ENCODE data around the gene HOXA2. TPM values are rescaled to one million over a fixed set of nuclear protein-coding genes. Genes with fewer than 3 reads are reported as not detected.

HOXA2 gene
- total and polyA plus RNA-seq, 3 experiments from 2014 or later = not detected

GRCh38 chr7:27073076-27073475, 29.4 kb downstream of the HOXA2 start:
- Histone ChIP-seq H3K36me3 (ENCODE audit: insufficient read depth, low read length) (no peaks in the 10 kb centered on the region), H3K4me1 (ENCODE audit: insufficient read depth, low read length) (no peaks in the 10 kb centered on the region), H3K4me3 (ENCODE audit: low read length) (no peak overlapping the region), H3K9me3 (ENCODE audit: low read length) (no peaks in the 10 kb centered on the region), H3K27me3 (ENCODE audit: insufficient read depth, low read length, poor library complexity, severe bottlenecking) (no peaks in the 10 kb centered on the region), H3K27ac (ENCODE audit: low read depth, low read length) (no peak overlapping the region)
- H3K27me3 Mint-ChIP-seq = peaks cover 13 to 28% of the 10 kb centered on the region in 2 donors
- H3K9me3 Mint-ChIP-seq = no peaks in the 10 kb centered on the region
- no peak overlapping the region for H3K4me3 Mint-ChIP-seq
- POLR2A ChIA-PET = no interaction called here
- DNase-seq = no peak
- no peaks in the 10 kb centered on the region for H3K4me1 Mint-ChIP-seq
- CTCF ChIA-PET = no interaction called here
- H3K27ac Mint-ChIP-seq = no peak overlapping the region
- no peaks in the 10 kb centered on the region for H3K36me3 Mint-ChIP-seq

GRCh38 chr7:27071622-27072390, 30.7 kb downstream of the HOXA2 start:
- ChIA-PET CTCF (no interaction called here), POLR2A (no interaction called here)
- Mint-ChIP-seq H3K36me3 (no peaks in the 10 kb centered on the region), H3K9me3 (no peaks in the 10 kb centered on the region), H3K4me3 (no peak overlapping the region), H3K27ac (no peak overlapping the region), H3K4me1 (peaks cover 0 to 3% (median 0%) of the 10 kb centered on the region in 3 donors), H3K27me3 (peaks cover 13 to 38% of the 10 kb centered on the region in 2 donors)
- Histone ChIP-seq H3K27me3 (ENCODE audit: insufficient read depth, low read length, poor library complexity, severe bottlenecking) (no peaks in the 10 kb centered on the region), H3K27ac (ENCODE audit: low read depth, low read length) (no peak overlapping the region), H3K36me3 (ENCODE audit: insufficient read depth, low read length) (no peaks in the 10 kb centered on the region), H3K9me3 (ENCODE audit: low read length) (no peaks in the 10 kb centered on the region), H3K4me1 (ENCODE audit: insufficient read depth, low read length) (no peaks in the 10 kb centered on the region), H3K4me3 (ENCODE audit: low read length) (no peak overlapping the region)
- DNase-seq = no peak

GRCh38 chr7:27068259-27068658, 34.2 kb downstream of the HOXA2 start:
- Mint-ChIP-seq H3K36me3 (no peaks in the 10 kb centered on the region), H3K27me3 (peaks cover 18 to 30% of the 10 kb centered on the region in 2 donors), H3K9me3 (no peaks in the 10 kb centered on the region), H3K4me3 (no peak overlapping the region), H3K4me1 (peaks cover 0 to 4% (median 0%) of the 10 kb centered on the region in 3 donors), H3K27ac (no peak overlapping the region)
- CTCF ChIA-PET = interaction anchor here (1.2 kb wide), 1 partner anchor 582 kb away, joined by 3 read pairs; no protein-coding TSS in a partner anchor
- Histone ChIP-seq H3K27me3 (ENCODE audit: insufficient read depth, low read length, poor library complexity, severe bottlenecking) (no peaks in the 10 kb centered on the region), H3K4me1 (ENCODE audit: insufficient read depth, low read length) (no peaks in the 10 kb centered on the region), H3K36me3 (ENCODE audit: insufficient read depth, low read length) (no peaks in the 10 kb centered on the region), H3K27ac (ENCODE audit: low read depth, low read length) (no peak overlapping the region), H3K4me3 (ENCODE audit: low read length) (no peak overlapping the region), H3K9me3 (ENCODE audit: low read length) (no peaks in the 10 kb centered on the region)
- POLR2A ChIA-PET = no interaction called here
- no peak for DNase-seq

GRCh38 chr7:27066148-27066547, 36.3 kb downstream of the HOXA2 start:
- Histone ChIP-seq H3K4me1 (ENCODE audit: insufficient read depth, low read length) (no peaks in the 10 kb centered on the region), H3K9me3 (ENCODE audit: low read length) (no peaks in the 10 kb centered on the region), H3K36me3 (ENCODE audit: insufficient read depth, low read length) (no peaks in the 10 kb centered on the region), H3K27me3 (ENCODE audit: insufficient read depth, low read length, poor library complexity, severe bottlenecking) (no peaks in the 10 kb centered on the region), H3K27ac (ENCODE audit: low read depth, low read length) (no peak overlapping the region), H3K4me3 (ENCODE audit: low read length) (no peak overlapping the region)
- Mint-ChIP-seq H3K36me3 (no peaks in the 10 kb centered on the region), H3K27ac (no peak overlapping the region), H3K27me3 (peaks cover 15 to 24% of the 10 kb centered on the region in 2 donors), H3K4me1 (peaks cover 0 to 4% (median 0%) of the 10 kb centered on the region in 3 donors), H3K9me3 (no peaks in the 10 kb centered on the region), H3K4me3 (no peak overlapping the region)
- ChIA-PET CTCF (no interaction called here), POLR2A (no interaction called here)
- DNase-seq = no peak

- no peak overlapping the region for H3K27ac Mint-ChIP-seq
- Histone ChIP-seq H3K27me3 (ENCODE audit: insufficient read depth, low read length, poor library complexity, severe bottlenecking) (no peaks in the 10 kb centered on the region), H3K27ac (ENCODE audit: low read depth, low read length) (no peak overlapping the region), H3K9me3 (ENCODE audit: low read length) (no peaks in the 10 kb centered on the region), H3K36me3 (ENCODE audit: insufficient read depth, low read length) (no peaks in the 10 kb centered on the region), H3K4me3 (ENCODE audit: low read length) (no peak overlapping the region), H3K4me1 (ENCODE audit: insufficient read depth, low read length) (no peaks in the 10 kb centered on the region)
- peaks cover 20 to 28% of the 10 kb centered on the region in 2 donors for H3K27me3 Mint-ChIP-seq
- H3K36me3 Mint-ChIP-seq = no peaks in the 10 kb centered on the region
- peaks cover 0 to 4% (median 0%) of the 10 kb centered on the region in 3 donors for H3K4me1 Mint-ChIP-seq
- H3K4me3 Mint-ChIP-seq = no peak overlapping the region
- ChIA-PET POLR2A (no interaction called here), CTCF (no interaction called here)
- no peak for DNase-seq
- no peaks in the 10 kb centered on the region for H3K9me3 Mint-ChIP-seq
Measured at GRCh38 chr7:27065709-27066108, 36.8 kb downstream of the HOXA2 start.

- Mint-ChIP-seq H3K9me3 (no peaks in the 10 kb centered on the region), H3K27ac (no peak overlapping the region), H3K4me3 (no peak overlapping the region), H3K27me3 (peaks cover 20 to 39% of the 10 kb centered on the region in 2 donors), H3K4me1 (peaks cover 0 to 4% (median 0%) of the 10 kb centered on the region in 3 donors), H3K36me3 (no peaks in the 10 kb centered on the region)
- Histone ChIP-seq H3K9me3 (ENCODE audit: low read length) (no peaks in the 10 kb centered on the region), H3K4me3 (ENCODE audit: low read length) (no peak overlapping the region), H3K4me1 (ENCODE audit: insufficient read depth, low read length) (no peaks in the 10 kb centered on the region), H3K27me3 (ENCODE audit: insufficient read depth, low read length, poor library complexity, severe bottlenecking) (no peaks in the 10 kb centered on the region), H3K36me3 (ENCODE audit: insufficient read depth, low read length) (no peaks in the 10 kb centered on the region), H3K27ac (ENCODE audit: low read depth, low read length) (no peak overlapping the region)
- ChIA-PET CTCF (no interaction called here), POLR2A (no interaction called here)
- DNase-seq = no peak
Measured at GRCh38 chr7:27064661-27065060, 37.8 kb downstream of the HOXA2 start.

- Mint-ChIP-seq H3K4me3 (no peak overlapping the region), H3K27me3 (peaks cover 15 to 44% of the 10 kb centered on the region in 2 donors), H3K27ac (no peak overlapping the region), H3K4me1 (peaks cover 0 to 4% (median 0%) of the 10 kb centered on the region in 3 donors), H3K36me3 (no peaks in the 10 kb centered on the region), H3K9me3 (no peaks in the 10 kb centered on the region)
- Histone ChIP-seq H3K4me3 (ENCODE audit: low read length) (no peak overlapping the region), H3K36me3 (ENCODE audit: insufficient read depth, low read length) (no peaks in the 10 kb centered on the region), H3K9me3 (ENCODE audit: low read length) (no peaks in the 10 kb centered on the region), H3K27me3 (ENCODE audit: insufficient read depth, low read length, poor library complexity, severe bottlenecking) (no peaks in the 10 kb centered on the region), H3K27ac (ENCODE audit: low read depth, low read length) (no peak overlapping the region), H3K4me1 (ENCODE audit: insufficient read depth, low read length) (no peaks in the 10 kb centered on the region)
- ChIA-PET CTCF (no interaction called here), POLR2A (no interaction called here)
- DNase-seq = no peak
Measured at GRCh38 chr7:27064159-27064558, 38.3 kb downstream of the HOXA2 start.

GRCh38 chr7:27062946-27063345, 39.5 kb downstream of the HOXA2 start:
- POLR2A ChIA-PET = no interaction called here
- H3K27me3 Mint-ChIP-seq = peaks cover 14 to 43% of the 10 kb centered on the region in 2 donors
- H3K4me1 Mint-ChIP-seq = peaks cover 0 to 4% (median 0%) of the 10 kb centered on the region in 3 donors
- no peaks in the 10 kb centered on the region for H3K36me3 ChIP-seq (ENCODE audit: insufficient read depth, low read length)
- no peaks in the 10 kb centered on the region for H3K36me3 Mint-ChIP-seq
- CTCF ChIA-PET = no interaction called here
- H3K27me3 ChIP-seq (ENCODE audit: insufficient read depth, low read length, poor library complexity, severe bottlenecking) = no peaks in the 10 kb centered on the region
- no peak overlapping the region for H3K4me3 Mint-ChIP-seq
- H3K27ac Mint-ChIP-seq = no peak overlapping the region
- H3K9me3 Mint-ChIP-seq = no peaks in the 10 kb centered on the region
- DNase-seq = no peak
- no peaks in the 10 kb centered on the region for H3K4me1 ChIP-seq (ENCODE audit: insufficient read depth, low read length)
- no peak overlapping the region for H3K4me3 ChIP-seq (ENCODE audit: low read length)
- H3K9me3 ChIP-seq (ENCODE audit: low read length) = no peaks in the 10 kb centered on the region
- H3K27ac ChIP-seq (ENCODE audit: low read depth, low read length) = no peak overlapping the region

Data from CD8-positive, alpha-beta memory T cell (primary cell).